Tongue (tissue), 2 donors: ENCODE results near the gene MMP8. TPM values are rescaled to one million over a fixed set of nuclear protein-coding genes. Genes with fewer than 3 reads are reported as not detected.
"Not testable (repeated sequence)": the region's sequence is repeated elsewhere in the genome, so short reads cannot be mapped to it uniquely, and the experiment has no call there.

Experiments
- DNase-seq: peaks from one replicate; pipeline ENCODE4 v3.0.0-alpha.2; 2015
- total RNA-seq: library from RNA; depleted of rRNA; stranded (reverse); fragments of >200 nt; gene quantifications from one replicate; pipeline ENCODE4 v1.2.3, GENCODE V29; 2014

The MMP8 gene
- 0.51 TPM for total RNA-seq

- DNase-seq, result no peak
Observed at GRCh38 chr11:102724904-102725500, at the start of gene MMP8. Gene MMP8, minus strand, starts transcription at chr11:102724954. Its CDS starts 99 bp downstream, at chr11:102724855.

DNA sequence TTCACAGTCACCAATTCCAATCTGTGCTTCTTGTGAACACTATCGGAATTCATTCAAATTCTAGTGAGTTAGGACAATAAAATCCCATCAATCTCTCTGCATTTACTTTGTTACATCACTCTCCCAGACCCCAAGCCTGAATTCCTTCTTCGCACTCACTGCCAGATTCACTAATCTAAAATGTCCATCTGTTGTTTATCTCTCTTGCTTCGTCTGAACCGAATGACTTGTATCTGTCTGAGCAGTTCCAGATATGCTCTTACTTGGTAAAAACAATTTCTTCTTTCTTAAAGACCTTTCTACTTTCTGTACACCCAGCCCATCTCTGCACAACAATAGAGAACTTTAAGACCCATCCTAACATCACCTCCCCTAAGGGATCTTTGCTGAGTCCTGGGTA is 48.6 kb upstream of the MMP8 start:
- DNase-seq, result no peak

DNA sequence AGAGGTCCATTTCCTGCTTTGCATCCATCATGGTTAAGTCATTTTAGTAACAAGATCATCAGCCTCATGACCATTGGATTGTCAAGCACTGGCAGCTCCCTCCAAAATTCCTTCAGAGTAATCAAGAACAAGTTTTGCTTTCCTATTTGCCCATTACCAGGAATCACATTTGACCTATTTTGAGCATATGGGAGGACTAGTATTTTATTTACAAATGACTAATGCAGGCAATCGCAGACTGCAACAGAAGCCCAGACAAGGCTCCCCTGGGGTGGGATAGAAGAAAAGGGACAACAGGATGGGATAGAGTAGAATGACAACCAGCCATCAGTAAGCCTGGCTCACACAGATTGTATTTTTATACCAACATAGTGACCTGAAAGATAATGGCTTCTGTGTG is 46.6 kb upstream of the MMP8 start:
- DNase-seq, result no peak

DNA sequence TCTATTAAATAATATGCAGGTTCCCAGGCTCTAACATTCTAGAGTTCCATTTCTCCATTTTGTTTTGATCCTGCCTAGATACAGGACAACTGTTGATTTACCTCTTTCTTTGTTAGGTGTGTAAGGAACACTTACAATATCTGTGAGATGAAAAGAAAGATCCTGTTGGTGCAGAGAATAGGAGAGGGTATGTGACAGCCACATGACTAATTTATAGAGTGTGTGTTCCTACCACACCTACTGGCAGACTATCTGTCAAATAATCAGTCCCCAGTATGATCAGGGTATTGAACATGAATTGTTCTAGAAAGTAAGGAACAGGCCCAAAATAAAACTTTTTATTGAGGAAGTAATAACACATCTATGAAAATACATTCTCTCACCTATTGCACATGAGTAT is 45.4 kb upstream of the MMP8 start:
- no peak for DNase-seq

DNA sequence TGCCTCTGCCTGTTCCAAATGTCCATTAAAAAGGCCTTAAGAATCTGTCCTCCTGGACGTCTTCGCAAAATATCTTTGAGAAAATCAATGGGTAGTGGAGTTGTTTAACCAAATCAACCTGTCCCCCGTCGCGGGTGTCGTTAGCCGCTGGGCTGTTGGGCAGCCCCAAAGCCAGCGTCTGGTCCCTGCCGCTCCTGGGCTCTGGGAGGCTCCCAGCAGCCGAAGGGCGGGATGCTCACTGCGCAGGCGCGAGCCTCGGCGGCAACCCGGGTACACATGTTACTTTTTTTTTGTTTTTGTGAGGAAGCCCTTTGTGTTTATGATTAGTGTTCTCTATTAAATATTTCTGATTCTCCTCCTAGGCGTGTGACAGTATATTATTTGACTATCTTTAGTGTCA is 43.0 kb upstream of the MMP8 start:
- no peak for DNase-seq

DNA sequence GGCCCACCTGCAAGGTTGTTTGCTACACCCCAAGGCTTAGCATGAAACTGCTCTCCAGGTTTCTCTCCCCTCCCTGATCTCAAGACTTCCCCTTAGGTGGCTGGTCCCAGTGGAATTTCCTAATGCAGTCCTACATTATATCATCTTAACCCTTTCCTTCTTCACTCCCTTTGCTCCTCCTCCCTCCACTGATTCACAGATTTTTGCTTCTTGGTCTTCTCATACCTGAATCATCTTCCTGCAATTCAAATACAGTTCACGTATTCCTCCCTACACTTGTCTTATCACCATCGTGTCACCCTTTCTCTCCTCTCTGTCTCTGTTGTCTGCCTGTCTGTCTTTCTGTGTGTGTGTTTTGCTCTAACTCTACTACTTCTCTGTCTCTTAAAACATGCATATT is 38.7 kb upstream of the MMP8 start:
- no peak for DNase-seq

DNA sequence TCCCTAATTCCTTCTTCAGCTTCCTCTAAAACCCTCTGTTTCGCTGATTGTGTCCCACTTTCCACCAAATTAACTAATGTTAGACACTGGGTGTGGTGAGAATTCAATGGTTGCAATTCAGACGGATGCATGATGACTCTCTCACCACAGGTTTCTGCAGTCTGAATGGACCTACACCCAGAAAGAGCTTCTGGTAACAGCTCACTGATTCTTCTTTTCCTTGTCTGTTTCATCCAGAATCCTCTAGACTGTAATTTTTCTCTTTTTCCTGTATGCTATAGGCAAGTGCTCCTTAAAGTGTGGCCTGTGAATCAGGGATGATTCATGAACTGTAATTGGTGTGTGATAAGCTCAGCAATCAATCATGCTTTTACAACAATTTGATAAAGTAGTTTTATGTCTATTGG is 37.6 kb upstream of the MMP8 start:
- no peak for DNase-seq

- DNase-seq, result no peak
Observed at GRCh38 chr11:102761646-102762238, 37.0 kb upstream of the MMP8 start.

DNA sequence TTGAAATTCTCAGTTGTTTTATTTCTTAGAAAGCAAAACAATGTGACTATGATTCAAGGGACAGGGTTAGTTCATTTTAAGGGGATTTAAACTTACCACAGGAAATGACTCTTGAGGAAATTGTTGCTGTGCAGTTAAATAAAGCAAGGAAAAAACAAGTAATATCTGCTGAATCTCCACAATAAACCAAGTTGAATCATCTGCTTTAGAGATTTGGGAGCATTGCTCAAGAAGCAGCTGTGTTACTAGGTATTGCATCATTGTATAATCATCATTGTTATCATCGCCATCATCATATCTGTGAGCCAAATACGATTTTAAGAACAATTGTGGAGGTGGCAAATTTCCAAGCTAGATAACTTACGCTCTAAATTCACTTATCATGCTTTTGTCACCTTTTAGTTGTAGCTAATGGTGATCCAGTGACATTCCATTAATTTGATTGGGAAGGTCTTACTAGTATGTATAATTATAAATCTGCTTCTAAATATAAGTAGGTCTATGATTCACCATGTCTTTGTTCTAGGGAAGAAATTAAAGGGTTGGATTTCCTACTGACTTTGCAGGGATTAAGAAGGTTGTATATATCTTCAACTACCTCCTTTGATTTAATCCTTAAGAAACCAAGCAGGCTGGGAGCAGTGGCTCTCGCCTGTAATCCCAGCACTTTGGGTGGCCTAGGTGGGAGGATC is 35.7 kb upstream of the MMP8 start:
- peak; percentile 28 for DNase-seq

- DNase-seq, result no peak
Observed at GRCh38 chr11:102757823-102758549, 33.2 kb upstream of the MMP8 start.

DNA sequence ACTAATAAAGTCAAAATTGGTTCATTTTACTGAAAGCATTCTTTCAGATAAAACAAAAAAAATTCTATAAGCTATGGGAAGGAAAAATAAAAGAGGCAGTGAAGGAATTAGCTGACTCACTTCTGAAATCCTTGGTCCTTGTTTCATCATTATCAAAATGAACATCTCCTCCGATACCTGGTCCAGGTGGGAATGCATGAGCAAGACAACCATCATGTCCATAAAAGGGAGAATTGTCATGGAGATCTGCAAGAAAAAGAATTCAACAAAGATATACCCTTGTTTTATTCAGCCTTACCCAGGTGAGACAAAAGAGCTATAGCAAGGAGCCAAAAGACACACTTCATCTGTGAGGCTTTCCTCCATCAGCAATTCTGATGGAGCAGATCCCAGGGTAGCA is 28.5 kb upstream of the MMP8 start:
- no peak for DNase-seq

DNA sequence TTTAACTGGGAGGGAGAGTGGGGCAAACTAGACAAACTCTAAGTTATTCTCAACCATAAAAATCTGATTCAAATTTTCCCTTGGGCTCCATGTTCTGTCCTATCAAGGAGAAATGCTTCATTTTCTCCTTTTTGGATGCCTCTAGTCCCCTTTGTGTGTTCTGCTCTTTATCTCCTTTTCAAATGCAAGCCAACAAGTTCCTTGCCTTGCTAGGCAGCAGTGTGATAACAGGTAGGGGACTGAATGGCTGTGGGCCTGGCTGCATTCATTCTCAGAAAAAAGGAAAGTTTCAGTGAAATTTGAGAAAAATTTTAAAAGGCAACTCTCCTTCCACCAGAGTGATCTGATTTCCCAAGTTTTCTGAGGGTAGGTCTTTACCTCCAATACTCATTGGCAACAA is 26.9 kb upstream of the MMP8 start:
- DNase-seq, result no peak

DNA sequence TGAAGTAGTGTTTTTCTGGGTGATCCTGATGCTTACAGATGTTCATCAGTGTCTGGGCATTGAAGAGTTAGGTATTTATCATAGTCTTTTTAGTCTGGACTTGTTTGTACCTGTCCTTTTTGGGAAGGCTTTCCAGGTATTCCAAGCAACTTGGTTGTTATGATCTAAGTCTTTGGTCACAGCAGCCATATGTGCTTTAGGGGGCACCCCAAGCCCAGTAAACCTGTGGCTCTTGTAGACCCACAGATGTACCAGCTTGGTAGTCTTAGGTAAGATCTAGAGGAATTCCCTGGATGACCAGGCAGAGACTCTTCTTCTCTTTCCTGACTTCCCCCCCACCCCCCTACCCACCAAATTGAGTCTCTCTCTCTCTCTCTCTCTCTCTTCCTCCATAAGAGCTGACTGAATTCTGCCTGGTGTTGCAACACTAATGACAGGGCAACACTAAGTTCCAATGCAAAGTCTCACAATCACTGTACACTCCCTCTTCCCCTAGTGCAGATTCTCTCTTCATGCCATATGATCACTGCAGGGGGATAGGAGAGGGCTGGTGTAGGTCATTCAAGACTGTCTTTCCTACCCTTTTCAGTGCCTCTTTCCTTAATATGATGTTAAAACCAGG is 24.5 kb upstream of the MMP8 start:
- no peak for DNase-seq

GRCh38 chr11:102746746-102747578 is 22.2 kb upstream of the MMP8 start:
- not testable (repeated sequence) for DNase-seq

- no peak for DNase-seq
Observed at GRCh38 chr11:102734650-102735049, 9.9 kb upstream of the MMP8 start.

GRCh38 chr11:102733232-102733875 is 8.6 kb upstream of the MMP8 start:
- peak; percentile 20 for DNase-seq

- not testable (repeated sequence) for DNase-seq
Observed at GRCh38 chr11:102730944-102731343, 6.2 kb upstream of the MMP8 start.

DNA sequence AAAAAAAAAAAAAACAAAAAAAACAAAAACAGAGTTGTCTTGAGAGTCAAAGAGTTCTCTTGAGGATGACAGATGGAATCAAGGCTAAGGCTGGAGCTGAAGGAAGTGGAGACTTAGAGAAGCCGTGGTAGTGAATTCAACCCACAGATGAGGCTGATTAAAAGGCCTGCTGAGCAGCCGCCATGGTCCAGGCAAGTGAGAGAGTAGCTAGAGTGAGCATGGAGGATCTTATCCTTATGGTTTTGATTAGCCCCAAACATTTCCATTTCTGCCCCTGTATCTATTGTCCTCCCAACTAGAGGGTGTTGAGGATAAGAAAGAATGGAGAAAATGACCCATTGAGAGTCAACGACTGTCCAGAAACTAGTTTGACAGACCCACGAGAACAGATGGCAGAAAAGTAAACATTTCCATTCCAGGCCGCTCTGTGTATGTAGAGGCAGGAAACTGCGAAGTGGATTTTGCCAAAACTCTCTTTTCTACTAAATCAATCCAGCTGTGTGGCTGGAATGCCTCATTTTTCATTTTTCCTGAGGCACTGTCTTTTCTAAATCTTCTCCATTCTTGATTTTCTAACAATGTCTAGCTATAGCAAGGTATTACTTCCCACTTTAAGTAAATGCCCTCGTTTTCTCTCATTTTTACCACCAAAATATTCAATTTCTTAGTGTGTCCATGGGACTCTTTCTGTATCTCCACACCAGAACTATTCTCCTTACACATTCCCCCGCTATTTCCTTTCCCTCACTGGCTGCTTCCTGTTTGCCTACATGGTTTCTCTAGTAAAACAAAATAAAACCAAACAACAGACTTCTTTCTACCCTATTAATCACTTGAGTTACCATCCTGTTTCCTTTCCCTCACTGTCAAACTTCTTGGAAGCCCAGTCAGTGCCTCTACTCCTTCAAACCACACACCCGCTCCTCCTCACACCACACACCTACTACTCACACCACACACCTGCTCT is 5.4 kb upstream of the MMP8 start:
- peak; percentile 74 for DNase-seq

- DNase-seq, result no peak
Observed at GRCh38 chr11:102727890-102728289, 3.1 kb upstream of the MMP8 start.

DNA sequence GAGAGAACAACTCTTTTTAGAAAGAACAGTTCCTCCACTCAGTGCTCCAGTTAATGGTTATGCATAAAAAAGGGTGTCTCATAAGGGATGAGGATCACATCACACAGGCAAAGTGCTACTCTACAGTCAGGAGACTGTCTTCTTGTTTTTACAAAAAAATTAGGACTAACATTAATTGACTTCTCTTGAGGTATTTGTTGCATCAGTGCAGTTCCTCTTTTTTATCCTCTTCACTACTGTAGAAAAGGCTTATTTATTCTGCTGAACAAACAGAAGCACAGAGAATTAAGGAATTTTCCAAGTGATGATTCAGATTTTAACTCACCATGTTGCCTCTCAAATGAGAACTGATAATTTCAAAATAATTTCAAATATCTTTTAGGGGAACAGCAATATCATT is 1.9 kb downstream of the MMP8 start:
- no peak for DNase-seq
